ENCODE measurements around the gene DHX30.

DHX30 gene

GRCh38 chr3:47772788-47773187 lies 30.1 kb upstream of the DHX30 start:
- H3K4me3 ChIP-seq (ENCODE audit: low read depth, low read length), result no peak overlapping the region
- in situ Hi-C loops (cut with HindIII; ENCODE audit: low sequenced_read_pairs), result no loop called here
- no peak for DNase-seq (ENCODE audit: low read depth, low spot score)
- TF ChIP-seq CTCF (IDR thresholded peaks at IDR 0.05; ENCODE audit: low read depth, low read length), result no peak

GRCh38 chr3:47778746-47779145 lies 24.2 kb upstream of the DHX30 start:
- TF ChIP-seq CTCF (IDR thresholded peaks at IDR 0.05; ENCODE audit: low read depth, low read length), result no peak
- no peak for DNase-seq (ENCODE audit: low read depth, low spot score)
- no peak overlapping the region for H3K4me3 ChIP-seq (ENCODE audit: low read depth, low read length)
- in situ Hi-C loops (cut with HindIII; ENCODE audit: low sequenced_read_pairs), result no loop called here

GRCh38 chr3:47780741-47781684 lies 21.9 kb upstream of the DHX30 start:
- TF ChIP-seq CTCF (IDR thresholded peaks at IDR 0.05; ENCODE audit: low read depth, low read length), result no peak
- H3K4me3 ChIP-seq (ENCODE audit: low read depth, low read length), result peak overlapping the region; percentile 63
- in situ Hi-C loops (cut with HindIII; ENCODE audit: low sequenced_read_pairs), result no loop called here
- peak; percentile 56 for DNase-seq (ENCODE audit: low read depth, low spot score)

- in situ Hi-C loops (cut with HindIII; ENCODE audit: low sequenced_read_pairs), result no loop called here
- peak within 1 kb of the TSS; percentile 63 for H3K4me3 ChIP-seq (ENCODE audit: low read depth, low read length)
- no peak for TF ChIP-seq CTCF (IDR thresholded peaks at IDR 0.05; ENCODE audit: low read depth, low read length)
- DNase-seq (ENCODE audit: low read depth, low spot score), result peak; percentile 99
Measured at GRCh38 chr3:47781685-47782445, 21.1 kb upstream of the DHX30 start, which contains the start of gene SMARCC1. Gene SMARCC1, minus strand, starts transcription at chr3:47781893. Its CDS starts 96 bp downstream, at chr3:47781797.

GRCh38 chr3:47782446-47783308 lies 20.3 kb upstream of the DHX30 start:
- no peak for DNase-seq (ENCODE audit: low read depth, low spot score)
- TF ChIP-seq CTCF (IDR thresholded peaks at IDR 0.05; ENCODE audit: low read depth, low read length), result no peak
- peak overlapping the region; percentile 63 for H3K4me3 ChIP-seq (ENCODE audit: low read depth, low read length)
- in situ Hi-C loops (cut with HindIII; ENCODE audit: low sequenced_read_pairs), result no loop called here

GRCh38 chr3:47783673-47784072 lies 19.3 kb upstream of the DHX30 start:
- in situ Hi-C loops (cut with HindIII; ENCODE audit: low sequenced_read_pairs), result no loop called here
- no peak for DNase-seq (ENCODE audit: low read depth, low spot score)
- no peak overlapping the region for H3K4me3 ChIP-seq (ENCODE audit: low read depth, low read length)
- no peak for TF ChIP-seq CTCF (IDR thresholded peaks at IDR 0.05; ENCODE audit: low read depth, low read length)
